SU-DHL-6 (cell line): ENCODE results near the gene BMP15.

Experiments
- EZH2phosphoT487 ChIP-seq: fragments of 200-600 bp; sonication (generic), shearing (Covaris generic); conservative IDR thresholded peaks from 2 replicates; pipeline ENCODE4 v1.6.1; 2018; ENCODE audit warnings: mild to moderate bottlenecking, antibody characterized with exemption, low read length, moderate library complexity, mixed read lengths
- TF ChIP-seq, protein P1 (sequence below): fragments of 200-600 bp; sonication (generic); IDR thresholded peaks from one replicate; pipeline ENCODE4 v1.5.1; 2017; ENCODE audit warnings: antibody characterized with exemption, mild to moderate bottlenecking, low read length, moderate library complexity; ENCODE audit not compliant: insufficient read depth, poor library complexity, severe bottlenecking

DNA sequence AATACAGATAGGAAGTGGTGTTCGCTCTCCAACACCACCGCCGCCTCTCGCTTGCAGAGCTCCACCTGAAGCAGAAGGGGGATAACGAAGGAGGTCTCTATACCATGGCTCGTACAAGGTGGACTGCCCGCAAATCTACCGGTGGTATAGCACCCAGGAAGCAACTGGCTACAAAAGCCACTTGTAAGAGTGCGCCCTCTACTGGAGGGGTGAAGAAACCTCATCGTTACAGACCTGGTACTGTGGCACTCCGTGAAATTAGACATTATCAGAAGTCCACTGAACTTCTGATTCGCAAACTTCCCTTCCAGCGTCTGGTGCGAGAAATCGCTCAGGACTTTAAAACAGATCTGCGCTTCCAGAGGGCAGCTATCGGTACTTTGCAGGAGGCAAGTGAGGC lies 5.2 kb upstream of the BMP15 start:
- TF ChIP-seq, protein P1, sequence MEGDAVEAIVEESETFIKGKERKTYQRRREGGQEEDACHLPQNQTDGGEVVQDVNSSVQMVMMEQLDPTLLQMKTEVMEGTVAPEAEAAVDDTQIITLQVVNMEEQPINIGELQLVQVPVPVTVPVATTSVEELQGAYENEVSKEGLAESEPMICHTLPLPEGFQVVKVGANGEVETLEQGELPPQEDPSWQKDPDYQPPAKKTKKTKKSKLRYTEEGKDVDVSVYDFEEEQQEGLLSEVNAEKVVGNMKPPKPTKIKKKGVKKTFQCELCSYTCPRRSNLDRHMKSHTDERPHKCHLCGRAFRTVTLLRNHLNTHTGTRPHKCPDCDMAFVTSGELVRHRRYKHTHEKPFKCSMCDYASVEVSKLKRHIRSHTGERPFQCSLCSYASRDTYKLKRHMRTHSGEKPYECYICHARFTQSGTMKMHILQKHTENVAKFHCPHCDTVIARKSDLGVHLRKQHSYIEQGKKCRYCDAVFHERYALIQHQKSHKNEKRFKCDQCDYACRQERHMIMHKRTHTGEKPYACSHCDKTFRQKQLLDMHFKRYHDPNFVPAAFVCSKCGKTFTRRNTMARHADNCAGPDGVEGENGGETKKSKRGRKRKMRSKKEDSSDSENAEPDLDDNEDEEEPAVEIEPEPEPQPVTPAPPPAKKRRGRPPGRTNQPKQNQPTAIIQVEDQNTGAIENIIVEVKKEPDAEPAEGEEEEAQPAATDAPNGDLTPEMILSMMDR: no peak
- no peak for TF ChIP-seq EZH2phosphoT487
